Sciatic nerve (tissue), 2 donors: ENCODE data around the gene DPP10. TPM values are rescaled to one million over a fixed set of nuclear protein-coding genes. Genes with fewer than 3 reads are reported as not detected.

Source experiments
- ATAC-seq: fragments of 200-7000 bp; cut with Tn5 transposase; one replicate; pipeline ENCODE4 v1.9.1; 2020; ENCODE audit warnings: mild to moderate bottlenecking, moderate library complexity
- DNase-seq: peaks from one replicate; pipeline ENCODE4 v3.0.0-alpha.2; 2020; ENCODE audit warnings: low spot score
- intact Hi-C: fragments of 100-400 bp; cut with DNase I; formaldehyde crosslinking; loops from one replicate; pipeline ENCODE4 v1.14.2; 2022
- total RNA-seq: library from RNA; stranded (reverse); fragmentation: NEBNext Ultra II Directional; extraction: Animal tissue kit (Norgen Biotek cat#: 25700); gene quantifications from one replicate; pipeline ENCODE4 v1.2.1, GENCODE V29; 2021
- donor health status: DM: no; HTN: no; CAD: no.
- donor health status: DM: no; HTN: no; CAD: no.

The DPP10 gene
- total RNA-seq, 1 donor from 2014 or later: 2.2 TPM

GRCh38 chr2:114762986-114763385 is 320.5 kb downstream of the DPP10 start:
- intact Hi-C loops: no loop called here
- no peak for DNase-seq
- peak; percentile 97 for ATAC-seq

DNA sequence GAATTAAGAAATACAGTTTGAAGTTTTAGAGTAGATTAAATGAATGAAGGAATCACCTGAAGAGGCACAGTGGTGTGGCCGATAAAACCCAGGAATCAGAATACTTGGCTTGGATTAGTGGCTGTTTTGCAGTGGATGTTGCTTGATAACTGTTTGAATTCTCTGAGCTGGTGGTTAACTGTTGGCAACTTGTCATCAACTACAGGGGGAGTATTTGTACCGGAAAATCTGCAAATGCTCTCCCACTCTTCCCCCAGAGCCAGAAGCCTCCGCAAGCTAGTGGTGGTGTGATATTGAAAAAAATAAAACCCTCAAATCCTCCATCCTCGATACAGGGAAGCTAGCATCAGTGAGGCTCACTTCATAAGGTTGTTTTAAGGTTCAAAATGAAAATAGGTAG is 326.7 kb downstream of the DPP10 start:
- ATAC-seq: no peak
- DNase-seq: no peak
- intact Hi-C loops: no loop called here

DNA sequence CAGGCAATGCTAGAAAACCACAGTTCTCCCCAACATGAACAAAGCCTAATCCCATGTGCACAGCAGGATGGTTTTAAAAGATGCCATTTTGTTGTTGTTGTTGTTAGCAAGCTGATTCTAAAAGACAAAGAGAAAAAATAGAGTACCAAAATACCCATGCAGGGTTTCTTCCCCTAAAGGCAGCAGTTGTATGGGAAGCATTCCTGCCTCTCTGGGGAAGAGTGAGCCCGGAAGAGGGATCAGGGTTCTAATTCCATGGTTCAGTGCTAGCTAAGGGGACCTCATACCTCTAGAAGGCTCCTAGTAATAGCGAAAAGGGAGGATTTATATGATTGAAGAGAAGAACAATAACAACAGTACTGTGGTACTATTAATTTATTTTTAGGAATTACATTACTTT is 327.6 kb downstream of the DPP10 start:
- intact Hi-C loops: no loop called here
- ATAC-seq (no peak), DNase-seq (no peak)

- ATAC-seq (no peak), DNase-seq (no peak)
- intact Hi-C loops: no loop called here
Measured at GRCh38 chr2:114784046-114784445, 341.6 kb downstream of the DPP10 start.

DNA sequence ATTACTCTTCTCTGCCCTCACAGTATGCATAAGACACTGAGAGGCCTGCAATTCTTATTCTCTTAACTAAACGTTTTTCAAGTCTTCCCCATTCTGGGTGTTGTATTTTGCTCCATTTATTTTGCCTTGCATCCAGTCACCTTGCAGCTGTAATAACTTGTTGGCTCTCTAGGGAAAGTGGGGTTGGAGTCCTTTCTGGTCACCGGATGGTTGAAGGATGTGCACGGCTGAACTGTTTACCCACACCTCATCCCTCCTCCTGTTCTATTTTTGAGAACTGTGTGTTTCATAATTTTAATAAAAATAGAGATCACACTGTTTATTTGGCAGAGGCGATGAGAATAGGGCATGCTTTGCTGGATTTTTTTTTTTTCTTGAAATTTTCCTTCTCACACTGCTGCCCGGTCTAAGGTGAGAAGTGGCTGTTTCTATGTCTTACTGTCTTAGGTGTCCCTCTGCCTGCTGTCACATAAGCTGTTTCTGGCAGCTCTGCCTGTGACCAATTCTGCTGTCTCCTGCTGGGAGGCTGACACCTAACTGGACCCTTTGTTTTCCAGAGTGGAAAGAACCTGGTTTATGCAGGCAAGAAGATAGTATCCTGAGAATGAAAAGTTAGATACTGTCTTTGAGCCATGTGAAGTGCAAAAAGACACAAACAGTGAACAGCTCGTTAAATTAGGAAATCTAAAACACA is 342.6 kb downstream of the DPP10 start:
- intact Hi-C loops: no loop called here
- ATAC-seq: peak; percentile 98
- no peak for DNase-seq

- no peak for DNase-seq
- intact Hi-C loops: no loop called here
- ATAC-seq: no peak
Measured at GRCh38 chr2:114786901-114787300, 344.5 kb downstream of the DPP10 start.

DNA sequence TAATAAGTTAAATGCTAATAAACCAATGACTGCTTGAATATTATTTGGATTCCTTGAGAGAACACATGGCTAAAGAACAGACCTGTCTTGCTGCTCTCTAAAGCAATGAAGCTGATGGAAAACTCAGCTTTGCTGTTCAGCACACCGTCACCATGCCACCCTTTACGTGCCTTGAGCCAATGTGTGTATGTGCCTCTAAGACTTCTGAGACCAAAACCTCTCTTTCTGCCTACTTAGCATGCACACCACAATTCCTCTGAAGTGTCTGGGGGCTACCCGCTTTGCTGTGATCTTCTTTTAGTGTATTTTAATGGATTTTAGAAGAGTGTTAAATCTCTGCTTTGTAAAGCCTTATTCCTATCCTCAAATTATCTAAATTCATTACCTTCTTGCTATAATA is 345.0 kb downstream of the DPP10 start:
- no peak for DNase-seq
- intact Hi-C loops: no loop called here
- ATAC-seq: no peak

DNA sequence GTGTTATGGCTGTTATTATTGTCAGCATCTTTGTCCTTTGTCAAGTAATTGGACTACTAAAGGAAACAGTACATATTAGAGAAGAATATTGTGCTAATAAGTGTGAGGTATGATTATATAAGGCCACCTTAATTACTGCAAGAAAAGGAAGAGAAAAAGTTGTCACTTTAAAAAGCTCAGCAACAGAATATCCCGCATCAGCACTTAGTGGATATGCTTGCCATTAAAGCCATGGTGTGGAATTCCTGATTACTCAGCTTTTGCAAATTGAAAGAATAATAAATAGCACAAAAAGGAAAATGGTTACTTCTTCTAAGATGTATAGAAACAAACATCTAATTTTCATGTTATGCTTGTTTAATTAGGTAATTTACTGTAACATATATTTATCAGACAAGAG is 347.5 kb downstream of the DPP10 start:
- ATAC-seq (no peak), DNase-seq (no peak)
- intact Hi-C loops: no loop called here

- intact Hi-C loops: no loop called here
- ATAC-seq: no peak
- no peak for DNase-seq
Measured at GRCh38 chr2:114797540-114797939, 355.1 kb downstream of the DPP10 start.

DNA sequence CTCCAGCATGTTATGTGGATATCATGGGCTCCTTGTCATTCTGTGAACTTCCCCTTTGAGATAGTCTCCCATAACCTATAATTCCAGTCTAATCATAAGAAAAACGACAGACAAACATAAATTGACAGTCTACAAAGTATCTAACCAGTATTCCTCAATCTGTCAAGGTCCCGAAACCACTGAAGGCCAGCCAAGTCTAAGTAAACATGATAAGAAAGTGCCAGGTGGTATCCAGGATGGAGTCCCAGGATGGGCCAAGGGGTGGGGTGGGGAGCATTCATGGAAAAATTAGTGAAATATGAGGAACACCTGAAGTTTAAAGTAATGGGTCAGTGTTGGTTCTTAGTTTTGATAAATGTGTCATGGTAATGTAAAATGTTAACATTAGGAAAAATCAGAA is 355.5 kb downstream of the DPP10 start:
- intact Hi-C loops: no loop called here
- DNase-seq (no peak), ATAC-seq (no peak)

- intact Hi-C loops: no loop called here
- ATAC-seq (no peak), DNase-seq (no peak)
Measured at GRCh38 chr2:114800371-114800770, 357.9 kb downstream of the DPP10 start.

DNA sequence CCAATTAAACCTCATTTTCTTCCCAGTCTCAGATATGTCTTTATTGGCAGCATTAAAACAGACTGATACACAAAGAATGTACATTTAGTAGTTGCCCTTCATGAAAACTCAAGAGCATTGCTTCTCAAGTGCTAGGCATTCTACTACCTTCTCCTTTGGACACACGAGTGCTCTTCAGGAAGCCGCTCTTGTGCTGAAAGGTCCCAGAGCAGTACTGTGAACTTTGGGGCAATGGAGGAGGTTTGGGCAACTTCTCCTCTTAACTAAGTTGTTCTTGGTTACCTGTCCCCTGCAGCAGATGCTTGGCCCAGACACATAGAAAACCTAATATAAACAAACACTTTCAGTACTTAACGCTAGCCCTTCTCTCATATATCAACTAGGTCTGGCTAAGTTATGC is 362.8 kb downstream of the DPP10 start:
- no peak for ATAC-seq
- no peak for DNase-seq

GRCh38 chr2:114810092-114810491 is 367.7 kb downstream of the DPP10 start:
- intact Hi-C loops: no loop called here
- no peak for ATAC-seq
- DNase-seq: no peak

More for the DNA sequence above, 362.8 kb downstream of the DPP10 start:
- intact Hi-C loops: no loop called here

DNA sequence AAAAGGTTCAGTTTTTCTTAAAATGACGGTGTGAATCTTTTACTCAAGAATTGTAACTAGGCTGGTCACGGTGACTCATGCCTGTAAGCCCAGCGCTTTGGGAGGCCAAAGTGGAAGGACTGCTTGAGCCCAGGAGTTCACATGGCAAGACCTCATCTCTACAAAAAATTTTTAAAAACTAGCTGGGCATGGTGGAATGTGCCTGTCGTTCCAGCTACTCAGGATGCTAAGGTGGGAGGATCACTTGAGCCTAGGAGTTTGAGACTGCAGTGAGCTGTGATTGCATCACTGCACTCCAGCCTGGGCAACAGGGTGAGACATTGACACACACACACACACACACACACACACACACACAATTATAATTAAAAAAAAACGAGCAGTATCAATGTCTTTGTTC is 369.8 kb downstream of the DPP10 start:
- intact Hi-C loops: no loop called here
- ATAC-seq (no peak), DNase-seq (no peak)

DNA sequence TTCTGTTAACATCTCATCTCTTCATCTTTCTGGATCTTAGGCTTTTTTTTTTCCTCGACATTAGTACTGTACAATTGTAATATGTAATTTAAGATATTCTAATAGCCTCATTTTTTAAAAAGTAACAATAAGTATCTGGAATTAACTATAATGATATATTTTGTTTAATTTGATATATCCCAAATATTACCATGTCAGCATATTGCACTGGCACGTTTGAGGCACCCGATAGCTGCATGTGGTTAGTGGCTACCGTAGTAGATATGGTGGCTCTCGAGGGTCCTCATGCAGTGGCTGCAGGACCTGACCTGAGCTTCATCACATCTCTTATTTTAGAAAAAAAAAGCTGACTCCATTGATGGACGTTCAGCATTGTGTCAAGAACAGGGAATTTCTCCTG is 371.9 kb downstream of the DPP10 start:
- DNase-seq (no peak), ATAC-seq (no peak)

GRCh38 chr2:114821055-114821454 is 378.6 kb downstream of the DPP10 start:
- intact Hi-C loops: no loop called here
- DNase-seq (no peak), ATAC-seq (no peak)

More for the DNA sequence above, 371.9 kb downstream of the DPP10 start:
- intact Hi-C loops: no loop called here

- no peak for ATAC-seq
- intact Hi-C loops: no loop called here
- no peak for DNase-seq
Measured at GRCh38 chr2:114843963-114844362, 401.5 kb downstream of the DPP10 start.

DNA sequence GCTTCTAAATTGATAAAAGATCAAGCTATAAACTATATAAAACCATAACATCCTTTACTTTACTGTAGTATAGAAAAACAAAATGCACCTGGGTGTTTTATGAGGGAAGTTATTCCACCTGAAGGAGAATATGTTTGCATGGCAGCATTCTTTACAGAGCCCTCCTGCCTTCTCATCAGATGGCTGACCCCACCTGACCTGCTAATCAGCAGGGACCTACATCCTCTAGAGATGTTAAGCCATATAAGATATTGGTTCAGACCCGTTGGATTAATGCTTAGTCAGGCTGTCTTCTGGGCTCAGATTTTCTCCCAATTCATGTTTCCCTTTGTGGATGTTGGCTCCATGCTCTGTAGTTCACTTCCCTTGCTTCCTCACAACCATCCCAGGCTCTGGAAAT is 414.8 kb downstream of the DPP10 start:
- intact Hi-C loops: loop anchor here (2.0 kb wide), 1 partner anchor 96 kb away; no protein-coding TSS in a partner anchor
- DNase-seq: no peak
- ATAC-seq: no peak

DNA sequence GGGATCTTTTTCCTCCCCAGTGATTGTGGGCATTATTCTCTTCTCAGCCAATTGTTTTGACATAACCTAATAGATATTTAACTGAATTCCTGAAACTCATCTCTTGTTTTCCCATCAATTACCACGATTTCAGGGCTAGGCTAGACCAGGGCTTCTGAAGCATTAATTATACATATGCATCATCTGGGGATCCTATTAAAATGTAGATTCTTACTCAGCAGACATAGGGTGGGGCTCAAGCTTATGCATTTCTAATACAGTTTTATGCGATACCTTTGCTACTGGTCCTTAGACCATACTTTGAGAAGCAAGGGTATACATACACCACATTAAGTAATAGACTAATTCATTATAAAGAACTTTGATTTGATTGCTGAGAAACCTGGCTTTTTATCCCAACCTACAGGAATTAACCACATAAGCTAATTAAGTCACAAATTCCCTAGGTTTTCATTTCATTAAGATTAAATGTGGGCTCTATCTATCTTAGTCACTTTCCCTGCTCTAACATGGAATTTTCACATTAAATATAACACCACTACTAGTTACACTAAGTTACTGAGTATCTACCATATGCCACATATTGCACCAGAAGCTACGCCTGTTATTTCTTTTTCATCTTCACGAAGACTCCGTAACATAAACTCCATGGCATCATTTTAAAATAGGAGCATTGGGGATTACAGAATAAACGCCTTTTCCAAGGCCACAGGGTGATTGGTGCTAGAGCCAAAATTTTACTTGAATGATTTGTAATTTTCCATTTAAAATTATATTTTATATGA is 417.5 kb downstream of the DPP10 start:
- no peak for DNase-seq
- intact Hi-C loops: no loop called here
- no peak for ATAC-seq

GRCh38 chr2:114862243-114862642 is 419.8 kb downstream of the DPP10 start:
- DNase-seq: no peak
- intact Hi-C loops: no loop called here
- ATAC-seq: no peak

GRCh38 chr2:114864901-114865300 is 422.5 kb downstream of the DPP10 start:
- ATAC-seq: no peak
- intact Hi-C loops: no loop called here
- no peak for DNase-seq
